Gastrocnemius medialis (tissue), 4 donors: ENCODE data around the gene MARCHF10. TPM values are rescaled to one million over a fixed set of nuclear protein-coding genes. Genes with fewer than 3 reads are reported as not detected.

Experiments used
- ATAC-seq, 2 donors: fragments of 150-250 bp; one replicate each; pipeline ENCODE4 v1.9.1; 2016
- DNase-seq, 2 donors: peaks; one replicate each; pipeline ENCODE4 v3.0.0-alpha.2; 2019
- H3K27ac ChIP-seq, 4 donors: fragments of 200-600 bp; sonication (generic); 1 replicate in 1 of 4; 2 replicates in 3 of 4; pipeline ENCODE4 v1.5.1; 2016 to 2018; ENCODE audit warnings: mild to moderate bottlenecking in 2 of 4, moderate library complexity in 1 of 4
- H3K27me3 ChIP-seq, 3 donors: fragments of 200-600 bp; sonication (generic) in 2 of 3; 1 replicate in 1 of 3; 2 replicates in 2 of 3; pipeline versions ENCODE4 v1.5.1 to v1.6.0; 2016 to 2019; ENCODE audit warnings: mild to moderate bottlenecking in 1 of 3, moderate library complexity in 1 of 3
- H3K36me3 ChIP-seq, 2 donors: fragments of 200-600 bp; sonication (generic) in 1 of 2; one replicate each; pipeline ENCODE4 v1.5.1; 2017 to 2018
- H3K4me1 ChIP-seq, 2 donors: fragments of 200-600 bp; sonication (generic) in 1 of 2; one replicate each; pipeline ENCODE4 v1.5.1; 2016 to 2017; ENCODE audit warnings: mild to moderate bottlenecking in 2 of 2
- H3K4me3 ChIP-seq, 4 donors: fragments of 200-600 bp; sonication (generic) in 3 of 4; 1 replicate in 1 of 4; 2 replicates in 3 of 4; pipeline ENCODE4 v1.5.1; 2016 to 2019; ENCODE audit warnings: mild to moderate bottlenecking in 2 of 4
- H3K9me3 ChIP-seq, 3 donors: fragments of 200-600 bp; sonication (generic) in 2 of 3; 1 replicate in 1 of 3; 2 replicates in 2 of 3; pipeline ENCODE4 v1.5.1; 2016 to 2019
- POLR2A ChIP-seq, 2 donors: fragments of 450-650 bp; IDR thresholded peaks; one replicate each; pipeline ENCODE4 v1.6.1; 2017; ENCODE audit warnings: antibody characterized with exemption in 2 of 2, mild to moderate bottlenecking in 2 of 2, moderate library complexity in 2 of 2
- in situ Hi-C, 4 donors: fragments of 200-750 bp; cut with MboI; loops; one replicate each; pipeline versions ENCODE4 v1.15.0 to v1.8.0; 2017; ENCODE audit warnings: low sequenced_read_pairs in 4 of 4
- intact Hi-C: fragments of 100-400 bp; cut with DNase I; formaldehyde crosslinking; loops from one replicate; pipeline ENCODE4 v1.15.1; 2023; ENCODE audit warnings: low total_unique reads
- total RNA-seq, 4 donors: library from RNA; depleted of rRNA; stranded (reverse); fragments of >200 nt; gene quantifications; one replicate each; pipeline versions ENCODE4 v1.1.0 to v1.2.3, GENCODE V29; 2016
- TF ChIP-seq, protein P1 (sequence below), 5 experiments: fragments of 450-650 bp in 3 of 5; fragments of 200-600 bp in 2 of 5; sonication (generic) in 2 of 5; IDR thresholded peaks in 4 of 5; conservative IDR thresholded peaks in 1 of 5; 1 replicate in 4 of 5; 2 replicates in 1 of 5; pipeline ENCODE4 v1.5.1; 2016 to 2019; ENCODE audit warnings: antibody characterized with exemption in 5 of 5, mild to moderate bottlenecking in 3 of 5, moderate library complexity in 3 of 5

MARCHF10 gene, protein sequence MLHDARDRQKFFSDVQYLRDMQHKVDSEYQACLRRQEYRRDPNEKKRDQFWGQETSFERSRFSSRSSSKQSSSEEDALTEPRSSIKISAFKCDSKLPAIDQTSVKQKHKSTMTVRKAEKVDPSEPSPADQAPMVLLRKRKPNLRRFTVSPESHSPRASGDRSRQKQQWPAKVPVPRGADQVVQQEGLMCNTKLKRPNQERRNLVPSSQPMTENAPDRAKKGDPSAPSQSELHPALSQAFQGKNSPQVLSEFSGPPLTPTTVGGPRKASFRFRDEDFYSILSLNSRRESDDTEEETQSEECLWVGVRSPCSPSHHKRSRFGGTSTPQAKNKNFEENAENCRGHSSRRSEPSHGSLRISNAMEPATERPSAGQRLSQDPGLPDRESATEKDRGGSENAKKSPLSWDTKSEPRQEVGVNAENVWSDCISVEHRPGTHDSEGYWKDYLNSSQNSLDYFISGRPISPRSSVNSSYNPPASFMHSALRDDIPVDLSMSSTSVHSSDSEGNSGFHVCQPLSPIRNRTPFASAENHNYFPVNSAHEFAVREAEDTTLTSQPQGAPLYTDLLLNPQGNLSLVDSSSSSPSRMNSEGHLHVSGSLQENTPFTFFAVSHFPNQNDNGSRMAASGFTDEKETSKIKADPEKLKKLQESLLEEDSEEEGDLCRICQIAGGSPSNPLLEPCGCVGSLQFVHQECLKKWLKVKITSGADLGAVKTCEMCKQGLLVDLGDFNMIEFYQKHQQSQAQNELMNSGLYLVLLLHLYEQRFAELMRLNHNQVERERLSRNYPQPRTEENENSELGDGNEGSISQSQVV
- total RNA-seq = not detected

DNA sequence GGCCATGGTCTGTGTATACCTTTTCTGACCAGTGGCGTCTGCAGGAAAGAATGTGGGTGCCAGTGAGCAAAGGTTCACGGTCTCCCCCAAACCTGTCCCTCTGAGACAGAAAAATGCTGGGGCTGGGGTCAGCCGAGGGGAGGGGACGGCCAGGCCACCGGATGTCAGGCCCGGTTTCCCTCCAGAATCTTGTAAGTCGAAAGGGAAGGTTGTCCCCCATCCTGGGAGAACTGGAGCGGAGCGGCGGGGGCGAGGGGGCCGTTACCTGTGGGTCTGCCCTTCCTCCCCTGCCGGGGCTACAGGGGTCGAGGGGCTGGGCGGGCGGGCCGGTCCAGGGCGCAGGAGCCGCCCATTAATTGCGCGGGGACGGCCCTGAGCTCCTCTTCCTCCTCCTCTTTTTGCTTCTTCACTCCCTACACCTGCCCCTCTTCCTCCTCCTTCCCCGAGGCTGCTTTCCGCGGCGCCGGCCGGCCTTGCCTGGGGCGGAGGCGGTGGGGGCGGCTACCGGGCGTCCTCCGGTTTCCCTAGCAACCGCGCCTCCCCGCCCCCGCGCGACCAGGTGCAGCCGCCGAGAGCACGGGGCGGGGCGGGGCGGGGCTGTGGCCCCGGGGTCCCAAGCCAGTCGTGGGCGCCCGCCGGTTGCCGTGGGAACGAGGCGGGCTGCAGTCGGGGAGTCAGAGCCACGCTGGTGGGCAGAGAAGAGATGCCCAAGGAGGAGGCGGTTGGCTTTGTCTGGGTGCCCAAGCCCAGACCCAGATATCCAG, at the start of gene MARCHF10:
MARCHF10 (minus strand) TSS at position 503 of the 764 bp plus-strand sequence. CDS start 6,579 bp downstream, outside the sequence.
- ATAC-seq = no peak
- H3K9me3 ChIP-seq = no peaks in the 10 kb centered on the region
- intact Hi-C loops (no loop called here), in situ Hi-C loops (loop anchor here in 1 of 4 donors (10.0 to 25.0 kb wide), 2 partner anchors 63 to 146 kb away; no protein-coding TSS in a partner anchor)
- no peaks in the 10 kb centered on the region for H3K36me3 ChIP-seq
- TF ChIP-seq, protein P1, sequence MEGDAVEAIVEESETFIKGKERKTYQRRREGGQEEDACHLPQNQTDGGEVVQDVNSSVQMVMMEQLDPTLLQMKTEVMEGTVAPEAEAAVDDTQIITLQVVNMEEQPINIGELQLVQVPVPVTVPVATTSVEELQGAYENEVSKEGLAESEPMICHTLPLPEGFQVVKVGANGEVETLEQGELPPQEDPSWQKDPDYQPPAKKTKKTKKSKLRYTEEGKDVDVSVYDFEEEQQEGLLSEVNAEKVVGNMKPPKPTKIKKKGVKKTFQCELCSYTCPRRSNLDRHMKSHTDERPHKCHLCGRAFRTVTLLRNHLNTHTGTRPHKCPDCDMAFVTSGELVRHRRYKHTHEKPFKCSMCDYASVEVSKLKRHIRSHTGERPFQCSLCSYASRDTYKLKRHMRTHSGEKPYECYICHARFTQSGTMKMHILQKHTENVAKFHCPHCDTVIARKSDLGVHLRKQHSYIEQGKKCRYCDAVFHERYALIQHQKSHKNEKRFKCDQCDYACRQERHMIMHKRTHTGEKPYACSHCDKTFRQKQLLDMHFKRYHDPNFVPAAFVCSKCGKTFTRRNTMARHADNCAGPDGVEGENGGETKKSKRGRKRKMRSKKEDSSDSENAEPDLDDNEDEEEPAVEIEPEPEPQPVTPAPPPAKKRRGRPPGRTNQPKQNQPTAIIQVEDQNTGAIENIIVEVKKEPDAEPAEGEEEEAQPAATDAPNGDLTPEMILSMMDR (IDR thresholded peaks at IDR 0.05 in 4 of 5, conservative IDR thresholded peaks at IDR 0.05 in 1 of 5) = no peak
- TF ChIP-seq POLR2A (IDR thresholded peaks at IDR 0.05) = no peak
- H3K27ac ChIP-seq = no peak within 1 kb of the TSS
- H3K27me3 ChIP-seq = peaks cover 7 to 19% (median 13%) of the 10 kb centered on the region in 3 donors
- no peak within 1 kb of the TSS for H3K4me3 ChIP-seq
- no peaks in the 10 kb centered on the region for H3K4me1 ChIP-seq
- no peak for DNase-seq

DNA sequence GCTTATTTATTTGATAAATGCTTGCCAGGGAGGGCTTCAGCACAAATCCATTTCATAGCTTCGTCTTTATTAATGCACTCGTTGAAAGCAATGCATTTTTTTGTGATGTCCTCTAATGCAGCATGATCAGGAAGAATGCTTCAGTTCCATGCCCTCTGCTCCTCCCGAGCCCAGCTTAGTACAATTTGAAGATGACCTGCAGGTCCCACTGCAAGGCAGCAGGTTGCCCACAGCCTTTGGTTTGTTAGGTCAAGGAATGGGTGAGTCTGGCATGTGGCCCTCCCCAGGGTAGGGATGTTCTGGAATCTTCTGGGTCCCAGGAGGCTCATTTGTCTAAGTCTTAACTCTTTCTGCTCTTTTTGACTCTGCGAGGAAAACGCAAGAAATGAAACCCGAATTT, 49.4 kb upstream of the MARCHF10 start:
- Histone ChIP-seq H3K27ac (no peak overlapping the region), H3K4me3 (no peak overlapping the region), H3K4me1 (no peaks in the 10 kb centered on the region), H3K36me3 (no peaks in the 10 kb centered on the region), H3K27me3 (no peaks in the 10 kb centered on the region), H3K9me3 (no peaks in the 10 kb centered on the region)
- TF ChIP-seq, protein P1 (IDR thresholded peaks at IDR 0.05 in 4 of 5, conservative IDR thresholded peaks at IDR 0.05 in 1 of 5) = no peak
- TF ChIP-seq POLR2A (IDR thresholded peaks at IDR 0.05) = no peak
- intact Hi-C loops = no loop called here
- ATAC-seq (no peak), DNase-seq (no peak)
- in situ Hi-C loops = loop anchor here in 1 of 4 donors (25.0 kb wide), 1 partner anchor 105 kb away; the partner anchor contains the start of gene TANC2

DNA sequence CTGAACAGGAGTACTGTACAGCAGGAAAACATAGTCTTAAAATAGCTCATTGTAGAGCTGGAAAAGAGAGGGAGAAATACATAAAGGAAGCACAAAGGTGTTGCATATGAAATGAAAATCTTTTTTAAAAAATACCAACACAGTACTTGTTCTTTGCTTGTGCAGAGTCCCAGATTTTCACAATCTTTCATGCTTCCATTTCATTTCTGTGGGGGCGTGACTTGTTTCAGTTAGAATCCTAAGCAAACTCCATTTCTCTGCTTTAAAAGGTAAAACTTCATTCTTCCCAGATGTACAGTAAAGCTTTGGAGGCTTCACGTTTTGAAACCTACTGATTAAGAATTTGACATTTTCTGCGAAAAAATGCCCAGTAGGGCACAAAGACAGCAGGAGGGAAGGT, 48.5 kb upstream of the MARCHF10 start:
- ATAC-seq (no peak), DNase-seq (no peak)
- in situ Hi-C loops (loop anchor here in 1 of 4 donors (25.0 kb wide), 1 partner anchor 106 kb away; the partner anchor contains the start of gene TANC2), intact Hi-C loops (no loop called here)
- Histone ChIP-seq H3K9me3 (no peaks in the 10 kb centered on the region), H3K36me3 (no peaks in the 10 kb centered on the region), H3K4me3 (no peak overlapping the region), H3K27me3 (no peaks in the 10 kb centered on the region), H3K4me1 (no peaks in the 10 kb centered on the region), H3K27ac (no peak overlapping the region)
- no peak for TF ChIP-seq POLR2A (IDR thresholded peaks at IDR 0.05)
- TF ChIP-seq, protein P1 (IDR thresholded peaks at IDR 0.05 in 4 of 5, conservative IDR thresholded peaks at IDR 0.05 in 1 of 5) = no peak

DNA sequence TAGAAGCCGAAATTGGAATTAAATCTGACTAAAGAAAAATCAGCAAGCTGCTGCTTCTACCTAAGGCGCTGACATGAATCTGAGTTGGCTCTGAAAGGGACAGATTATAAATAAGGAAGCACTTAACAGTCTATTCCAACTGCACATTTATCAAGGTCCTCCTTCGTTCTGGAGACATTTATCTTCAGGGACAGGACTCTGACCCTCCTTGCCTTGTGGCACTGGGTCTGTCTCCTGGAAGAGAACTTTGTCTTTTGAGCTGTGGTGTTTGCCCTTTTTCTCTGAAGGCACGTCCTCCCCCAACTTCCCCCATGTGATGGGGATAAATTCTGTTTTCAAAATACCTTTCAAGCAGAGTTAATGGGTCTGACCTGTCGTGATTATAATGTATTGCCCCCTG, 47.0 kb upstream of the MARCHF10 start:
- no peaks in the 10 kb centered on the region for H3K4me1 ChIP-seq
- no peak for TF ChIP-seq POLR2A (IDR thresholded peaks at IDR 0.05)
- TF ChIP-seq, protein P1 (IDR thresholded peaks at IDR 0.05 in 4 of 5, conservative IDR thresholded peaks at IDR 0.05 in 1 of 5) = no peak
- H3K4me3 ChIP-seq = no peak overlapping the region
- no peaks in the 10 kb centered on the region for H3K27me3 ChIP-seq
- intact Hi-C loops = no loop called here
- ATAC-seq = no peak
- H3K9me3 ChIP-seq = no peaks in the 10 kb centered on the region
- in situ Hi-C loops = loop anchor here in 1 of 4 donors (25.0 kb wide), 1 partner anchor 107 kb away; the partner anchor contains the start of gene TANC2
- DNase-seq = no peak
- H3K27ac ChIP-seq = no peak overlapping the region
- no peaks in the 10 kb centered on the region for H3K36me3 ChIP-seq
